ENCODE data around the gene DRICH1.
"Not testable (repeated sequence)": the region's sequence is repeated elsewhere in the genome, so short reads cannot be mapped to it uniquely, and the experiment has no call there.

The DRICH1 gene

DNA sequence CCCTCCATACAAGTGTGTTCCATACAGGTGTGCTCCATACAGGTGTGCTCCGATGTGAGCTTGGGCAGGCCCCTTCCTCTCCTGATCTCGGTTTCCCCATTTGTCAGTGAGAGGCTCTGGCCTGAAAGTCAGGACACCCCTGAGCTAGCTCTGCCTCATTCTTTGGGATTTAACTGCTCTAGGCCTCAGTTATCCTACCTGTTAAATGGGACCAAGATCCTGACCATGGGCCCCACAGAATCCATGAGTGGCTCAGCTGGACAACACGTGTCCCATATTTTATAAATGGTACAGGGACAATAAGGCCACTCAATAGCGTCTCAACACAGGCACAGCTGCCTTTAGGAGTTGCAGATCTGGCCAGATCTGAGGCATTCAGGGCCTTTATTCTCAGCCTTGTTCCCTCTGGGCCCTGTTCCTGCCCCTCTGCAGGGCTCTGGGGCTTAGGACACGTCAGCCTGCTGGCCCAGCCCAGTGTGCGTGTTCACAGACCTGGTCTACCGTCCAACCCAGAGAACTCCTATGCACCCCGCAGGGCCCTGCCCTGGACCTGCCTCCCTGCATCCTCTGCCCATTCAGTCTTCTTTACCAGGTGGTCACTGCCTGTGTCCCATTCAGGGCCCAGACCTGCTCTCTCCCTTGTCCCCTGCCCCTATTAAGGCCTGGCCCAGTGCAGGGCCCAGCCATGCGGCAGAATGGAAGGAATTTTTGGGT is 33.2 kb downstream of the DRICH1 start:
- no peak for DNase-seq (ENCODE audit: low spot score)

GRCh38 chr22:23597576-23598268 is 34.4 kb downstream of the DRICH1 start:
- DNase-seq (ENCODE audit: low spot score), result not testable (repeated sequence)

DNA sequence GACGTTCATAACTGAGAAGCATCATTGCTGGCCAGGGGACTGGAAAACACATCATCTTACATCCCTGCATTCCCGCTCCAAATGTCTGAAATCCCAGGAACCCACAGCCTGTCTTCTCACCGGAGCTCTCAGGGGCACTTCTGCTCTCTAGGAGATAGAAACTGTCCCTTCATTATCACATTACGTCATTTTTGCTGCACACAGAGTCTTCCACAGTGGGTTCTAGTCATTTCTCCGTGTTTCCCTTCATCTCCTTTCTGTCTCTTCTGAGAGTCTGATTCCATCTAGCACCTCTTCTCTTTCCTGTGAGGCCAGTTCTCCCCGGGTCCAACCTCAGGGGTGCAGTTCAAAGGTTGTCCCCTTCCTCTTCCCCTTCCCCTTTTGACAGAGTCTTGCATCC is 36.2 kb downstream of the DRICH1 start:
- not testable (repeated sequence) for DNase-seq (ENCODE audit: low spot score)

DNA sequence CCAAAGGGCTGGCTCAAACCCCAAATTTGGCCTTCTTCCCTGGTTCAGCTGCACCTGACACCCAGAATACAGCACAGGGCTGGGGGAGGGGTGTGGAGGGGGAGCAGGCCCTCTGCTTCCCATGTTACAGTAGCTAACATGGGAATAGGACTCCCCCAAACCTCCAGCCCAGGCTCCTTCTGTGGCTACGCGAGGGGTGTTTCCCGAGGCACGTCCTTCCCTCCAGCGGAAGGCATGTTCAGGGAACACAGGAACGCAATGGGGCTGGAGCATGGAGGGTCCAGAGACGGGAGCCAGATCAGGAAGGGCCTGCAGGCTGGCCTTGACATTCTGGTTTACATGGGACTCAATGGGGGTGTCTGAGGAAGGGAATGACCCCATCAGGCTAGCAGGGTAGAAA is 40.3 kb downstream of the DRICH1 start:
- no peak for DNase-seq (ENCODE audit: low spot score)

DNA sequence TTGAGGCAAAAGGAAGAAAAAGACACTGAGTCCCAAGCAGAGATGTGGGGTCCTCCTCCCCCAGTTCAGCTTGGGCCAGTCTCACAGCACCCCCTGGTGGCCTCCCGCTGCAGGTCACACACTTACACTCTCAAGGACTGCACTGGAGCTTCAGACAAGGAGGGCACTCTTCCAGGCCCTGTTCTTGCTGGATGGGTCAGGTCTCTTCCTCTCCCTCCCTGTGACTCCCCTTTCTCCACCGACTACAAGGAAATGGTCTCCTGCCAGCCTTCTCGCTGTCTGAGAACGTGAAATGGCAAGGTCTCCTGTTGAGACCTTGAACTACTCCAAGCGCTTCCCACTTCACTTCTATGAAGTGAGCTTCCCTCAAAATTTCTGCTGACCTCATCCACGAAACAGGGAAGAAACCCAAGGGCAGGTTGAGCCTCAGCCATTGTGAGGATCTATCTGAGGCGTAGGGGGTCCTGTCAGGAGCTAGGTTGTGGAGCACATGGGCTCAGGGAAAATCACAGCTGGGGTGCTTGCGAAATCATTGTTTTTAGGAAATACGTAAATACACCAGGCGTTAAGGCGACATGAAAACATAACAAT is 40.8 kb downstream of the DRICH1 start:
- peak; percentile 41 for DNase-seq (ENCODE audit: low spot score)

DNA sequence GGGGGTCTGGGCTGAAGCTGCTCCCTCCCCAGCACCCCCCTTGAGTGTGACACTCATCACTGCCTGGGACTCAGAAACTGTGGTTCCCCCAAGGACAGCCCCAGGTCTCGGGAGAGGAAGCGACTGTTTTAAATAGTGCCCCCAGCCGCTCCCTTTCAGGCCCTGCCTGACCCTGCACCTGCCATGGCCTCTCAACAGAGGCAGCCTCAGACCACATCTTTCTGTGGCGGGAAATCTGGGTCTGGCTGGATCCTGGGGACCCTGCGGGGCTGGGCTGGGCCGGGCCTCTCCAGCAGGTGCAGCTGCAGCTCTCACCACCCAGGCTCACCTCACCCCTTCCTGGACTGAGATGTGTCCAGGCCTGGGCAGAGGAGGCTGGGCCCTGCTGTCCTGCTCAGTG is 48.3 kb downstream of the DRICH1 start:
- no peak for DNase-seq (ENCODE audit: low spot score)

GRCh38 chr22:23583153-23583552 is 49.0 kb downstream of the DRICH1 start:
- DNase-seq (ENCODE audit: low spot score), result no peak

DNA sequence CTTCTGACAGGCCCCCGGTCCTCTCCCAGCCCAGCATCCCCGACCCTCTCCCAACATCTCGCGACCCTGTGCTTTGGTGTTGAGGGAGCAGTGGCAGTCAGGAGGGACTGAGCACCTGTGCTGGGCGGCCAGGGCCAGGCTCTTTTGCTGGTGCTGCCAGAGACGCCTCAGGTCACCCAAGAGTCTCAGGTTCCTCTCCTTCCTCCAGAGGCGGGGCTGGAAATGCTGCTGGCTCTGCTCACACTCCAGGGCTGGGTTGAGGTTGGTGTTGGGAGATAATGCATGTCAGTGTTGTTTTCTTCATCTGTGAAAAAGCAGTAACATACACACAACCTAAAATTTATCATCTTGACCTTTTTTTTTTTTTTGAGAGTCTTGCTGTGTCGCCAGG is 50.9 kb downstream of the DRICH1 start:
- no peak for DNase-seq (ENCODE audit: low spot score)

DNA sequence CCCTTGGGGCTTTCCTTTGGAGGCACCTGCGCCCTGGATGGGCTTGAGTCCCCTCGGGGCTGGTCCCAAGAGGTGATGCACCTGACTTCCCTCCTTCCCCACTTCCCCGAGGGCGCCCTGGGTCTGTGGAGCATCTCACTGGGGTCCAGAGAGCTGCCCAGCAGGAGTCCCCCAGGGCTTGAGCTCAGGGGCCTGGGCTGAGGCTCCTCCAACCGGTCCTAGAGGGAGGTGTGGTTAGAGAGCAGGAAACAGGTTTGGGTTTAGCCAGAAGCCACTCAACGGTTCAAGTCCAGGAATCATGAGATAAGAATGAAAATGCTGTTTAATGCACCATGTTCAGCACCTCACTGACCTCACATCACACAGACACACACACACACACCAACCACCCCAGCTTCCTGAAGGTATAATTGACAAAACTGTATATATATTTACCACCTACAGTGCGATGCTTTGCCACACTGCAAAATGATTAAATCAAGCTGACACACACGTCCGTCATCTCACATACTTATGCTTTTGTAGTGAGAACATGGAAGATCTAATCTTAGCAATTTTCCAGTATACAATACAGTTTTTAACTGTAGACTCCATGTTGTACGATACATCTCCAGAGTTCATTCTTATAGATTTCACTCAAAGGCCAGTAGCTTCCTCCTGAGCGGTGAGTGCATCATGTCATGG is 51.4 kb downstream of the DRICH1 start:
- no peak for DNase-seq (ENCODE audit: low spot score)

DNA sequence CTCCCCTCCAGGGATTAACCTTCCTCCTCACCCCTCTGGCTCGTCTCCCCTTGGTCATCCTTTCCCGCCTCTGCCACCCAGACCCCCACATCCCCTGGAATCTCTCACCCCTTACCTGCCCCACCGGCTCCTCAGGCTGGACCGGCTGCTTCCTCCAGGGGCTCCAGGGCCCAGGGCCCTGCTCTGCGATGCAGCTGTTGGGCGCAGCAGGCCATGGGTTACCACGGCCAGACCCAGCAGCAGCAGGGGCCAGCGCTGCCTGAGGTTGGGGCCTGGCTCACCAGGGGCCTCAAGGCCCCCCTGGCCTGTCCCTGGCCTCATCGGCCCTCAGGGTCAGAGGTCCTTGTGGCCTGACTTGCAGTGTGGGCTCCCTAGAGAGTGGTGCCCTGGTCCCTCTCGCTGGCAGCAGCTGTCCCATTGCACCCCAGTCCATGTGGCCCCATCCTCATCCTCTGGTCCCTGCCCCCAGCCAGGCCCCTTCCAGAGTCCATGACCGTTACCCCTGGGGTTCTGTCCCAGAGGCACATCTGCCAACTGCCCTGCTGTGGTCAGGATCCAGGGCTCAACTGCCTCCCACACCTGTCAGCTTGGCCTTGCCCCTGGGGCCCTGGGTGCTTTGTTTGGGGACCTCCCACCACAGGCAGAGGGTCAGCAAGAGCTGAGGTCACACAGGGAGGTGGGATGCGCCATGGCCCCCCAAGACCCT is 52.1 kb downstream of the DRICH1 start, which contains the start of gene IGLL1:
Gene IGLL1 (minus strand): TSS at position 421 of the 706 bp plus-strand sequence. CDS start 100 bp downstream, at position 321.
- no peak for DNase-seq (ENCODE audit: low spot score)

GRCh38 chr22:23579280-23579679 is 52.8 kb downstream of the DRICH1 start:
- no peak for DNase-seq (ENCODE audit: low spot score)

DNA sequence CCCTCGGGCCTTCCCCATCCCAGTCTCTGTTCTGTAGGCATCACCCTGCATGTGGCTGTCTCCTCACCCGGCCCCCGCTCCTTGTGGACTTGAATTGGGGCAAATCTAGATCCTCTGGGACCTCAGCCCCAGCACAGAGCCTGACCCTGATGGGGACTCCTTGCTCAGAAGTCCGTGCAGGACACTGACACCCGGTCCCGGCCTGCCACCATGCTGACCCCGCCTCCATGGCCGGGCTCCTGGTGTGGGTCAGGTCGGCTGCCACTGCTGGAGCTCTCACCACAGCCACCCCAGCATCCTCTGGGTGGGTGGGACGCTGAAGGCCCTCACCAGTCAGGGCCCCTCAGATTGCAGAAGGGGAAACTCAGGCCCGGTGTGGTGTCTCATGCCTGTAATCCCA is 53.8 kb downstream of the DRICH1 start:
- DNase-seq (ENCODE audit: low spot score), result no peak

DNA sequence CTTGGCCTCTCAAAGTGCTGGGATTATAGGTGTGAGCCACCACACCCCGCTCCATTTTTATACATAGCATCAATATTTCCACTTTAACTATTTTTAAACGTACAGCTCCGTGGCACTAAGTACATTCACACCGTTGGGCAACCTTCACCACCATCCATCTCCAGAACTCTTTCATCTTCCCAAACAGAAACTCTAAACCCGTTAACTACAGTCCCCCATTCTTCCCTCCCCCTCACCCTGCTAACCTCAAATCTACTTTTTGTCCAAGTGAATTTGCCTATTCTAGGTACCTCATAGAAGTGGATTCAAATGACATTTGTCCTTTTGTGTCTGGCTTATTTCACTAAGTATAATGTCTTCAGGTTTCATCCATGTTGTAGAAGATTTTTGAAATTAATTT is 55.4 kb downstream of the DRICH1 start:
- DNase-seq (ENCODE audit: low spot score), result no peak

DNA sequence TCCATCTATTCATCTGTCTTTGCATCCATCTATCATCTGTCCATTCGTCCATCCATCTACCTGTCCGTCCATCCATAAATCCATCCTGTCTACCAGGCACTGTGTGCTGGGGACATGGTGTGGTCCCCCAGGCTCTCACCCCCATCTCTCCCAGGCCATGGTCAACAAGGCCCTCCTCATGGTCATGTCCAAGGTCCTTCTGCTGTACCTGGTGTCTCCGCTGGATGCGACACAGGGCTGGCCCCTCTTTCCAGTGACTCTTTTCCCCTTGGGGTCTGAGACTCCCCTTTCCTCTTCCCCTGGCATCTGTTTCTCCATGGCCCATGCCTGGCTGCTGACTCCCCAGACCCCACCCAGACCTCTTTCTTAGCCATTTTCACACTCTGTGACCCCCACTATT is 56.5 kb downstream of the DRICH1 start:
- no peak for DNase-seq (ENCODE audit: low spot score)

- no peak for DNase-seq (ENCODE audit: low spot score)
These were observed 57.2 kb downstream of the DRICH1 start for GRCh38 chr22:23574877-23575276.

- no peak for DNase-seq (ENCODE audit: low spot score)
These were observed 57.7 kb downstream of the DRICH1 start for GRCh38 chr22:23574371-23574811.

DNA sequence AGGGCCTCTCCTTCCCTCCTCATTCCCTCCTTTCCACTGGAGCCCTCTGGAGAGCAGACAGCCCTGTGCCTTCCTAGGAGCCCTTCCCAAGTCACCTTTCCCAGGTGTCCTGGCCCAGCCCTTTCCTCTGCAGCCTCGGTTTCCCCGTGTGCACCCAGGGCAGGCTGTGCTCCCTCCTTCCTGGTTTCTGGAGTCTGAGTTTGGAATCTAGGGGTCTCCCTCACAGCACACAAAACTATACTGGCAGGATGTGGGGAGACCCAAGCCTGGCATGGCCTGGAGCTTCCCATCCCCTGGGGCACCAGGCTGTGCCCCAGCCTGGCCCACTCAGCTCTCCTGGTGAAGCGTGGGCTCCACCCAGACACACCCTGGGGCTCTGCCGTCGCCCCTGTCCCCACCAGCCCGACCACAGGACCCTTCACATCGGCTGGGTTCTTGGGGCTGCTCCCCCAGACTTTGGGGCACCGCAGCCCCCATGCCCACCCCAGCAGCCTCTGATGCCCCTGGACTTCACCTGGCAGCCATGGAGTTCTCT is 58.4 kb downstream of the DRICH1 start:
- not testable (repeated sequence) for DNase-seq (ENCODE audit: low spot score)

- not testable (repeated sequence) for DNase-seq (ENCODE audit: low spot score)
These were observed 59.0 kb downstream of the DRICH1 start for GRCh38 chr22:23573106-23573505.

DNA sequence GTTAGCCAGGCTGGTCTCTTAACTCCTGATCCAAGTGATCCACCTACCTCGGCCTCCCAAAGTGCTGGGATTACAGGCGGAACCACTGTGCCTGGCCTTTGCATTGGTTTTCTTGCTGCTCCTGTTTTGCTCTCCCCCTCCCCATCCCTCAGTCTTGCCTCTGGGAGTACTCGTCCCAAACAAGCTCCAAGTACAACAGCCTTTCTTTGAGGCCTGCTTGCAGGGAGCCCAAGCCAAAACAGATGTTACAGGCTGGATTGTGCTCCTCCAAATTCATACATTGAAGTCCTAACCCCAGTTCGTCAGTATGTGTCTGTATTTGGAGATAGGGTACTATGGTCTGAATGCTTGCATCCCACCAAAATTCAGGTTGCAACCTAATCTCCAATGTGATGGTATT is 60.6 kb downstream of the DRICH1 start:
- no peak for DNase-seq (ENCODE audit: low spot score)

- no peak for DNase-seq (ENCODE audit: low spot score)
These were observed 61.4 kb downstream of the DRICH1 start for GRCh38 chr22:23570681-23571080.

- no peak for DNase-seq (ENCODE audit: low spot score)
These were observed 62.4 kb downstream of the DRICH1 start for GRCh38 chr22:23569716-23570115.

DNA sequence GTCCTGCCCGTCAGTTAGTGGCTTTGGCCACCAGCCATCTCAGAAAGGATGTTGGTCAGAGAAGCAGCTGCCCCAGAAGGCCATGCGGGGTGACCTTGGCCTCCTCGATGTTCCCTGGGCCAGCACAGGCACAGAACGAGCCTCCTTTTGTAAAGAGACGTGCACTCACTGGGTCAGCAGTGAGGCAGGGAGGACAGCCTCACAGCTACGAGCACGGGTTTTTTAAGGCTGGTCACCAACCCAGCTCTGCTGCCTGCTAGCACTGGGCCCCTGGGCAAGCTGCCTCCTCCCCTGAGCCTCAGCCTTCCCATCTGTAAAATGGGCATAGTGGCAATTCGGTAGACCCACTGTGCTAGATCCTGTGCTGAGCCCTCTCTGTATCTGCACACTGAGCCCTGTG is 62.8 kb downstream of the DRICH1 start:
- DNase-seq (ENCODE audit: low spot score), result no peak

Measured in kidney tubule cell (primary cell).